SHP77 (cell line): ENCODE data around the gene NPTXR.

ENCODE experiments used
- DNase-seq, 2 experiments: peaks; one replicate each; lab custom pipeline; 2025; lab: John Stamatoyannopoulos, UW

Gene NPTXR

GRCh38 chr22:38770257-38770949, 73.4 kb downstream of the NPTXR start:
- no peak for DNase-seq
